ENCODE data around the gene SPTBN2.

- TF ChIP-seq POLR2AphosphoS5 (IDR thresholded peaks at IDR 0.05; ENCODE audit: low read depth, low read length) (peak; percentile 82), SIN3A (IDR thresholded peaks at IDR 0.05; ENCODE audit: borderline replicate concordance, insufficient read depth, low read length) (peak; percentile 72; the same call in 1 of the 2 replicates)
Observed at GRCh38 chr11:66677599-66678375, 51.2 kb downstream of the SPTBN2 start, which contains the start of gene RBM4B.
